ENCODE data around the gene SEC23A.

- no peak for TF ChIP-seq CTCF (IDR thresholded peaks at IDR 0.05)
- TF ChIP-seq POLR2A (IDR thresholded peaks at IDR 0.05) = no peak
Observed at GRCh38 chr14:39138440-39138839, 35.4 kb upstream of the SEC23A start.
